ENCODE results near the gene SHISAL2A.

The SHISAL2A gene

DNA sequence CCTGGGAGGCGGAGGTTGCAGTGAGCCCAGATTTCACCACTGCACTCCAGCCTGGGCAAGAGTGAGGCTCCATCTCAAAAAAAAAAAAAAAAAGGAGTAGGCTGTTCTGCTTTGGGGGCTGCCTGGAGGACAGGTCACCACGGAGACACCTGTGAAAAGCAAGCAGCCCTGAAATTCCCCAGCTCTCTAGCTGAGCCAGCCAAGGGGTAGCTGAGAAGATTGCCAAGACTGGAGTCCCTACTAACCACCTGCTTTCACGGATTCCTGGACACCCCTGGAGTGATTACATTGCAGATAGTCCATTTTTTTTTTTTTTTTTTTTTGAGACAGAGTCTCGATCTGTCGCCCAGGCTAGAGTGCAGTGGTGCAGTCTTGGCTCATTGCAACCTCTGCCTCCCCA is 18.3 kb upstream of the SHISAL2A start:
- intact Hi-C loops (cut with DNase I): no loop called here
- no peak for DNase-seq

DNA sequence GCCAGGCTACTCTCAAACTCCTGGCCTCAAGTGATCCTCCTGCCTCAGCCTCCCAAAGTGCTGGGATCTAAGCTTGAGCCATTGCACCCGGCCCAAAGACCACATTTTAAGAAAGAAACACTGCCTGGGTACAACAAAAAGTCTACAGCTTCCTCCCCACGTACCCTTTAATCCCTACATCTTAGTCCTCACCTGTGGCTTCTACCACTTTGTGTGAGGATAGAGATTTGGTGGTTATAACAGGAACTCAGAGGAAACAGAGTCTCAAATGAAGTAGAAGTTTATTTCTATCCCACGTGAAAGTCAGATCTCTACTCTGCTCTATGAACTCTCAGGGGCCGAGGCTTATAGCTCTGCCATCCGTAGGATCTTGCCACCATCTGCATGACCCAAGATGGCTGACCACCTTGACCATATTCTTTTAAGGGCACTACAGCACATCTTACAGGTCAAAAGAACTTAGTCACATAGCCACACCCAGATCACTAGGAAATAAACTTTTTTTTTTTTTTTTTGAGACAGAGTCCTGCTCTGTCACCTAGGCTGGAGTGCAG is 17.4 kb upstream of the SHISAL2A start:
- intact Hi-C loops (cut with DNase I): no loop called here
- no peak for DNase-seq

- no peak for DNase-seq
- intact Hi-C loops (cut with DNase I): no loop called here
Measured at GRCh38 chr1:52621950-52622349, 11.0 kb upstream of the SHISAL2A start.

DNA sequence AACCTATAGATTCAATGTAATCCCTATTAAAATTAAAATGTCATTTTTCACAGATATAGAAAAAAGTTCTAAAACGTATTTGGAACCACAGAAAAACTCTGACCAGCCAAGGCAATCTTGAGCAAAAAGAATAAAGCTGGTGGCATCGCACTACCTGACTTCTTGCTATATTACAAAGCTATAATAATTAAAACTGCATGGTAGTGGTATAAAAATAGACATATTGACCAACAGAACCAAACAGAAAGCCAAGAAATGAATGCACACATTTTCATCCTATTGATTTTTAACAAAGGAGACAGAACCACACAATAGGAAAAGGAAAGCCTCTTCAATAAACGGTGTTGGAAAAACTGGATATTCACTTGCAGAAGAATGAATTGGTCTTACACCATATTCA is 9.2 kb upstream of the SHISAL2A start:
- intact Hi-C loops (cut with DNase I): no loop called here
- DNase-seq: no peak

- intact Hi-C loops (cut with DNase I): no loop called here
Measured at GRCh38 chr1:52627028-52627427, 5.9 kb upstream of the SHISAL2A start.

DNA sequence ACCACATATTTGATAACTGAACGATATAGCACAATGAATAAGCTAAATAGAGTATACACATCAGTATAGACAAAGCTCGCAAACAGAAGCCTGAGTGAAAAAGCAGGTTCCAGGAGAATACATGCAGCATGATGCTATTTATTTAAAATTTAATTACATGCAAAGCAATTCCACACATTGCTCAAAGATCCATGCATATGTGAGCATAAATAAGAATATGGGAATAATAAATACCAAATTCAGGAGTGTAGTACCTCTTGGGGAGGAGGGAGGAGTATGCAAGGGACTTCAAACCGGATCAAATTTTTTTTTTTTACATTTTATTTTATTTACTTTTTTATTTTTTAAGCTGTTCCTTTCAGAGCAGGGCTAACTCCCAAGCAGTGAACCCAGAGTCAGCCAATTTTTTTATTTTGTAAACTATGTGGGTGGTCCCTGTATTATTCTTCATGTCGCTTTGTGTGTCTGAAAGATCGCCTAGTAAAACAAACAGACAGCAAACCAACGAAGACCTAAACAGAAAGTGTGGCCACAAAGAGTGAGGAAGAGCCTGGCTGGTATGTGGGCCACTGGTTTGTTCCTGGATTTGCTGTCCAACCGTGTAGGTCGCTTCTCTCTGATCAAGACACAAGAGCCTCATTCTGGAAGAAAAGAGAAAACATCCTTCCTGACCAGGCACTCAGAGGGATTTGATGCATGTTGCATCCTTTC is 4.2 kb upstream of the SHISAL2A start:
- DNase-seq: no peak
- intact Hi-C loops (cut with DNase I): no loop called here

More at GRCh38 chr1:52627028-52627427, 5.9 kb upstream of the SHISAL2A start:
- DNase-seq: no peak

DNA sequence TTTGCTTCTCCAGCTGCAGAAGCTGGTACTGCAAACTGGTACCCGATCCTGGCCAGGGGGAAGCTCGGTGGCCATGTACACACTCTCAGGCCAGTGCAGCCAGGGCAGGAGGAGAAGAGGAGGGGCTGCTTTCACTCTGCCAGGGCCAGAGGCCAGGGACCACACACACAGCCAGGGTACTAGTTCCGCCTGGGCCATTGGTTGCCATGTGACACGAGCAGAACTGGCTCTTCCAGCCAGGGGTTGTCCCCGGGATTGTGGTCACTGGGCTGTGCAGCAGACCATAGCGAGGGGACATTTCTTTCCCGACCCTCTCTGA is 3.7 kb upstream of the SHISAL2A start:
- intact Hi-C loops (cut with DNase I): no loop called here
- peak; percentile 30 to 88 (median 50) for DNase-seq

DNA sequence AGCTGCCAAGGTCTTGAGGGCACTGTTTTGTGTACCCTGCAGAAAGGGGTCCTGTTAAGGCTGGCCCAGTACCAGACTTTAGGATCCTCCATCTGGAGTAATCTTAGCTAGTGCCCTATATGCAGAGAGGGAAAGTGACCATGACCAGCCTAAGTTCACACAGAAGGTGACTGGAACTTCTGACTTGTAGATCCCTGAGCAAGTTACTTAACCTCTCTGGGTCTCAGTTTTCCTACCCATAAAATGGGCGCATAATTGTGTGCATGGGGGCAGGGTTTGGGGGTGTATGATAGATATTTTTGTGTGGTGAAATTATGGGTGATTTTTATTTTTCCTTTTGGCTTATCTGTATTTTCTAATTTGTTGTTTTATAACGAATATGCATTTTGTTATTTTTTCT is 3.3 kb upstream of the SHISAL2A start:
- intact Hi-C loops (cut with DNase I): no loop called here
- no peak for DNase-seq

- DNase-seq: no peak
- intact Hi-C loops (cut with DNase I): no loop called here
Measured at GRCh38 chr1:52631759-52632331, 1.1 kb upstream of the SHISAL2A start.

- peak in 2 of 10 donors; percentile 10 to 73 for DNase-seq
- intact Hi-C loops (cut with DNase I): no loop called here
Measured at GRCh38 chr1:52633291-52633754, 355 bp downstream of the SHISAL2A start.

- no peak for DNase-seq
- intact Hi-C loops (cut with DNase I): no loop called here
Measured at GRCh38 chr1:52634111-52634510, 1.1 kb downstream of the SHISAL2A start.

GRCh38 chr1:52635321-52636089 is 2.5 kb downstream of the SHISAL2A start:
- no peak for DNase-seq
- intact Hi-C loops (cut with DNase I): no loop called here

GRCh38 chr1:52636721-52637695 is 4.0 kb downstream of the SHISAL2A start:
- intact Hi-C loops (cut with DNase I): no loop called here
- DNase-seq: peak in 2 of 10 donors; percentile 20 to 21

DNA sequence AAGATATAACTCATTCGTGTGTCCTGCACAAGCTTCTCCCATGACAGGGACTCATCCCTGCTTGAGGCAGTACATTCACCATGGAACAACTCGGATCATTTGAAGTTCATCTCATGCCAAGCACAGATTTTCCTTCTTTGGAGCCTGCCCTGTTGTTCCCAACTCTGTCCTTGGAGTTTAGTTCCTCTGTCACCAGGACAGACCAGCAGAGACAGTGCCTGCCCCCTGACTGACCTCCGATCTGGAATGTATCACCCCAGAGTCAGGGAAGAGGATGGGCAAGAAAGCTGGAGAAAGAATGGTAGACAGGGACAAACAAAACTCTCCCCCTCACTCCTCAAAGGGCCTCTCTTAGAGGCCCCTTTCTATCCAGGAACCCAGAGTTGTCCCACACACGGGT is 5.0 kb downstream of the SHISAL2A start:
- intact Hi-C loops (cut with DNase I): no loop called here
- DNase-seq: no peak

- DNase-seq: no peak
- intact Hi-C loops (cut with DNase I): no loop called here
Measured at GRCh38 chr1:52640697-52641096, 7.7 kb downstream of the SHISAL2A start.

GRCh38 chr1:52641307-52641706 is 8.3 kb downstream of the SHISAL2A start:
- DNase-seq: no peak
- intact Hi-C loops (cut with DNase I): no loop called here

DNA sequence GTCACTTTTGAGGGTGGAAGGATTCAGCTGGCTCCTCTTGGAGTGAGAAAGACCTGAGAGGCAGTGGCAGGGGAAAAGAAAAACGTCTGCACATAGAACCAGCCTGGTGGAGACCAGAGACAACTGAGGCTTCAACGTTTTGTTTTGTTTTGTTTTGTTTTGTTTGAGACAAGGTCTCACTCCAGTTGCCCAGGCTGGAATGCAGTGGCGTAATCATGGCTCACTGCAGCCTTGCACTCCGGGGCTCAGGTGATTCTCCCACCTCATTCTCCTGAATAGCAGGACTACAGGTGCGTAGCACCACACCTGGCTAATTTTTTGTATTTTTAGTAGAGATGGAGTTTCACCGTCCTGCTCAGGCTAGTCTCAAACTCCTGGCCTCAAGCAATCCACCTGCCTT is 12.3 kb downstream of the SHISAL2A start:
- DNase-seq: no peak
- intact Hi-C loops (cut with DNase I): no loop called here

DNA sequence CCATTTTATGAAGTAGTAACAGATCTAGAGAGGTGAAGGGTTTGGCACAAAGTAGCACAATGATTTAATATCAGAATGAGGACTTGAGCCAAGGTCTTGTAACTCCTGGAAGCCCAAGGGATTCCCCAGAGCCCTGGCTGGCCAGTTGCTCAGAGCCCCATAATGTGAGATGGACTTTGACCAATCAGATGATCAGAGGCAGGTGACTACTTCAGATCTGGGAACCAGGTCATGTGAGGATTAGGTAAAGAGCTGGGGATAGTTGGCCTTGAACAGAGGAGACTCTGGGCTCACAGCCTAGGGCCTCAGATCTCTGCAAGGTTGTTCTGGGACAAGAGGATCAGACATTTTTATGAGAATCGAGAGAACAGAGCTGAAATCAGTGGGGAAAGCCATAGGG is 18.9 kb downstream of the SHISAL2A start:
- intact Hi-C loops (cut with DNase I): no loop called here

GRCh38 chr1:52653207-52653849 is 20.4 kb downstream of the SHISAL2A start:
- no peak for DNase-seq
- intact Hi-C loops (cut with DNase I): no loop called here

More for the DNA sequence above, 18.9 kb downstream of the SHISAL2A start:
- no peak for DNase-seq

DNA sequence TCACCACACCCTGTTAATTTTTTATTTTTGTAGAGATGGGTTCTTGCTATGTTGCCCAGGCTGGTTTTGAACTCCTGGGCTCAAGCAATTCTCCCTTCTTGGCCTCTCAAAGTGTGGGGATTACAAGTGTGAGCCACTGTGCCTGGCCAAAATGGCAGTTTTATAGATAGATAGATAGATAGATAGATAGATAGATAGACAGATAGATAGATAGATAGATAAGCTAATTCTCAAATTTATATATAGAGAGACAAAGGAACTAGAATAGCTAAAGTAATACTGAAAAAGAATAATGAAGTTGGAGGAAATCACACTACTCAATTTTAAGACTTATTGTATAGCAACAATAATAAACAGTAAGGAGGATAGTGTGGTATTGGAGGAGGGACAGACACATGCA is 21.1 kb downstream of the SHISAL2A start:
- intact Hi-C loops (cut with DNase I): no loop called here
- no peak for DNase-seq
